ENCODE measurements around the gene CCDC15. TPM values are rescaled to one million over a fixed set of nuclear protein-coding genes. Genes with fewer than 3 reads are reported as not detected.
A peak's percentile ranks its signal among the peaks of the same experiment; 100 is the strongest.

The CCDC15 gene
- total and polyA plus RNA-seq, 7 experiments from 2014 or later = 1.5 to 4.7 (median 2.5) TPM

DNA sequence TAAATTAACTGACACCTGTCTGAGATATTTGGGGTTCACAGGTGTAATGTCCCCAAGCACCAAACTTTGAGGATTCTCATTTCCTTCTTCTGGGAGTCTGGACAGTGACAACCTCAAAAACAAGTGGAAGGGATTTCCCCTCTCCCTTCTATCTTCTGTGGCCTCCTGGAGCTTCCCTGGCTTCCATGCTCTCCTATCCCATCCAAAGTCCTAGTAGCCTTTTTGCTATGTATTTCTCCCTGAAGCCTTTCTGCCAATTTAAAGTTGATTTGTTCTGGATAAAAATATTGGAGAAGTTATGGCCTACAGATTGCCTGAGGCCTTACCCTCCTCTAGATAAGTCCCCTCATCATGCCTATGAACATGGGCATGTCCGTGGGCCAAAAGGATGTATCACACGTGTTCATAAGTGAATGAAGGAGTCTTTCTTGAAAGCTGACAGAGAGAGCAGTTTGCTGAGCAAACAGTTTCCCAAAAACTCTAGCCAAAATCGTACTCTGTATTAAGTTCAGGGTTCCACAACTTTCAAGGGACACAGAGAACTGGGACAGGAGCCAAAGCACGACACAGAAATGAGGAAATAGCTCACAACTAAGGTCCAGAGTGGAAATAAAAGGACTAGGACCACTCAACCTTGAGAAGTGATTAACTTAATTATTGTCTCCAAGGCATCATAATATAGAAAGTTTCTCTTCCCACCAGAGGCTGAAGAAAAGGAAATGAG, 24.9 kb upstream of the CCDC15 start:
- H3K27ac Mint-ChIP-seq = no peak overlapping the region
- ATAC-seq (no peak), DNase-seq (no peak)
- Histone ChIP-seq H3K27me3 (ENCODE audit: control insufficient read depth in 2 of 2, insufficient read depth in 2 of 2, low read length in 2 of 2) (no peaks in the 10 kb centered on the region), H3K36me3 (ENCODE audit: control insufficient read depth in 2 of 3, insufficient read depth in 3 of 3, low read length in 3 of 3) (no peaks in the 10 kb centered on the region), H3K27ac (ENCODE audit: low read depth, low read length) (no peak overlapping the region), H3K4me3 (ENCODE audit: low read length) (no peak overlapping the region), H3K4me1 (ENCODE audit: control insufficient read depth in 2 of 2, insufficient read depth in 2 of 2, low read length in 2 of 2) (peaks cover 0 to 5% of the 10 kb centered on the region in 2 donors), H3K9me3 (ENCODE audit: control insufficient read depth in 2 of 3, low read length in 3 of 3) (no peaks in the 10 kb centered on the region)
- ChIA-PET CTCF (no interaction called here), POLR2A (interaction anchor here (1.5 to 2.3 kb wide), 3 partner anchors 14 to 21 kb away, joined by 4 to 6 read pairs (median 4); no protein-coding TSS in a partner anchor)
- H3K36me3 Mint-ChIP-seq = no peaks in the 10 kb centered on the region
- intact Hi-C loops (cut with micrococcal nuclease) = no loop called here
- H3K27me3 Mint-ChIP-seq = no peaks in the 10 kb centered on the region
- peaks cover 4 to 27% (median 19%) of the 10 kb centered on the region in 7 donors for H3K4me1 Mint-ChIP-seq
- H3K9me3 Mint-ChIP-seq = no peaks in the 10 kb centered on the region
- H3K4me3 Mint-ChIP-seq = no peak overlapping the region

DNA sequence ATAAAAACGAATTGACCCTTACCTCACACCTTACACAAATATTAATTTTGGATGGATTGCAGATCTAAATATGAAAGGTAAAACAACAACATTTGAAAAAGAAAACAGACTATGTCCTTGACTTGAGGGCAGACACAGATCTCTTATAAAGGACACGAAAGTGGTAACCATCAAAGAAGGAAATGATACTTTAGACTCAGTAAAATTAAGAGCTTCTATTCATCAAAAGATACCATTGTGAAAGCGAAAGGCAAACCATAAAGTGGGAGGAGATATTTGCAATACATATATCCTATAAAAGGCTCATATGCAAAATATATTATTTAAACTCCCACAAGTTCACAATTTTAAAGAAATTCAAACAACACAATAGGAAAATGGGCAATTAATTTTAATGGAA, 23.2 kb upstream of the CCDC15 start:
- peak; percentile 31 for ATAC-seq
- Histone ChIP-seq H3K36me3 (ENCODE audit: control insufficient read depth in 2 of 3, insufficient read depth in 3 of 3, low read length in 3 of 3) (no peaks in the 10 kb centered on the region), H3K27me3 (ENCODE audit: control insufficient read depth in 2 of 2, insufficient read depth in 2 of 2, low read length in 2 of 2) (no peaks in the 10 kb centered on the region), H3K4me1 (ENCODE audit: control insufficient read depth in 2 of 2, insufficient read depth in 2 of 2, low read length in 2 of 2) (peaks cover 0 to 5% of the 10 kb centered on the region in 2 donors), H3K27ac (ENCODE audit: low read depth, low read length) (no peak overlapping the region), H3K9me3 (ENCODE audit: control insufficient read depth in 2 of 3, low read length in 3 of 3) (no peaks in the 10 kb centered on the region), H3K4me3 (ENCODE audit: low read length) (no peak overlapping the region)
- intact Hi-C loops (cut with micrococcal nuclease) = no loop called here
- peak overlapping the region in 1 of 10 donors; percentile 19 for H3K4me3 Mint-ChIP-seq
- peak in 1 of 9 donors; percentile 13 for DNase-seq
- H3K4me1 Mint-ChIP-seq = peaks cover 4 to 18% (median 13%) of the 10 kb centered on the region in 7 donors
- H3K27me3 Mint-ChIP-seq = peaks cover 0 to 2% (median 0%) of the 10 kb centered on the region in 5 donors
- H3K9me3 Mint-ChIP-seq = no peaks in the 10 kb centered on the region
- H3K36me3 Mint-ChIP-seq = no peaks in the 10 kb centered on the region
- POLR2A ChIA-PET = interaction anchor here (1.5 kb wide), 1 partner anchor 13 kb away, joined by 4 read pairs; no protein-coding TSS in a partner anchor
- CTCF ChIA-PET = no interaction called here
- peak overlapping the region; percentile 23 to 82 (median 76) for H3K27ac Mint-ChIP-seq

DNA sequence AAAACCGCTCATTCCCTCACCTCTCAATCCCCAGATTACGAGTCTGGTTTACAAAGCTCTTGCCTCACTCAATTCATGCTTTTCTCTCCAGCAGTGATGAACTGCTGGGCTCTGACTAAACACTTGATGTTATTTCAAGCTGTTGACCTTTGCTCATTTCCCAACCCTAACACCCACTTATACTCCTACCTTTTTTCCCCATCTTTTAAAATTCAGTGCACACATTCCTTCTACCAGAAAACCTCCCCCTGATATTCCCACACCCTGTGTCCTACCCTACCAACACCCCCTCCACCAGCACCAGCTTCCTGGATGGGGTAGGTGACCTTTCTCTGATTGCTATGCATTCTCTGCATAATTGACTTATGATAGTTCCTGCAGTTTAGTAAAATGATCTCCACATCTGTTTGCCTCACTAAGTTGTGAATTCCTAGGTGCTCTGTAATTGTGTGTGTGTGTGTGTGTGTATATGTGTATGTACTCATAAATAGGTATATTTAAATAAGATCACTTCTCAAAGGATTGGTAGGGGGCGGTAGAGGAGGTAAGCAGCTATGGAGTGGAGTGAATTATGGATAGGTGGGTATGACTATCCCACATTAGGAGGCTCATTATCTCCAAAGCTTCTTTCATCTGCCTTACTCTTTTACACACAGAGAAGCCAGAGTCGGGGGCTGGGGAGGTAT, 19.0 kb upstream of the CCDC15 start:
- no peaks in the 10 kb centered on the region for H3K27me3 ChIP-seq (ENCODE audit: control insufficient read depth in 2 of 2, insufficient read depth in 2 of 2, low read length in 2 of 2)
- Mint-ChIP-seq H3K9me3 (no peaks in the 10 kb centered on the region), H3K4me3 (no peak overlapping the region), H3K27ac (no peak overlapping the region), H3K4me1 (peaks cover 4 to 14% (median 11%) of the 10 kb centered on the region in 7 donors), H3K36me3 (no peaks in the 10 kb centered on the region), H3K27me3 (peaks cover 0 to 13% (median 0%) of the 10 kb centered on the region in 5 donors)
- ATAC-seq = no peak
- intact Hi-C loops (cut with micrococcal nuclease) = no loop called here
- no peaks in the 10 kb centered on the region for H3K36me3 ChIP-seq (ENCODE audit: control insufficient read depth in 2 of 3, insufficient read depth in 3 of 3, low read length in 3 of 3)
- ChIA-PET POLR2A (interaction anchor here (1.3 to 2.1 kb wide), 3 partner anchors 9 to 18 kb away, joined by 5 to 9 read pairs (median 6); partner anchors contain the start of gene CCDC15), CTCF (interaction anchor here (1.4 kb wide), 1 partner anchor 9 kb away, joined by 4 read pairs; no protein-coding TSS in a partner anchor)
- peaks cover 0 to 5% of the 10 kb centered on the region in 2 donors for H3K4me1 ChIP-seq (ENCODE audit: control insufficient read depth in 2 of 2, insufficient read depth in 2 of 2, low read length in 2 of 2)
- H3K4me3 ChIP-seq (ENCODE audit: low read length) = no peak overlapping the region
- no peak for DNase-seq
- no peak overlapping the region for H3K27ac ChIP-seq (ENCODE audit: low read depth, low read length)
- H3K9me3 ChIP-seq (ENCODE audit: control insufficient read depth in 2 of 3, low read length in 3 of 3) = no peaks in the 10 kb centered on the region

DNA sequence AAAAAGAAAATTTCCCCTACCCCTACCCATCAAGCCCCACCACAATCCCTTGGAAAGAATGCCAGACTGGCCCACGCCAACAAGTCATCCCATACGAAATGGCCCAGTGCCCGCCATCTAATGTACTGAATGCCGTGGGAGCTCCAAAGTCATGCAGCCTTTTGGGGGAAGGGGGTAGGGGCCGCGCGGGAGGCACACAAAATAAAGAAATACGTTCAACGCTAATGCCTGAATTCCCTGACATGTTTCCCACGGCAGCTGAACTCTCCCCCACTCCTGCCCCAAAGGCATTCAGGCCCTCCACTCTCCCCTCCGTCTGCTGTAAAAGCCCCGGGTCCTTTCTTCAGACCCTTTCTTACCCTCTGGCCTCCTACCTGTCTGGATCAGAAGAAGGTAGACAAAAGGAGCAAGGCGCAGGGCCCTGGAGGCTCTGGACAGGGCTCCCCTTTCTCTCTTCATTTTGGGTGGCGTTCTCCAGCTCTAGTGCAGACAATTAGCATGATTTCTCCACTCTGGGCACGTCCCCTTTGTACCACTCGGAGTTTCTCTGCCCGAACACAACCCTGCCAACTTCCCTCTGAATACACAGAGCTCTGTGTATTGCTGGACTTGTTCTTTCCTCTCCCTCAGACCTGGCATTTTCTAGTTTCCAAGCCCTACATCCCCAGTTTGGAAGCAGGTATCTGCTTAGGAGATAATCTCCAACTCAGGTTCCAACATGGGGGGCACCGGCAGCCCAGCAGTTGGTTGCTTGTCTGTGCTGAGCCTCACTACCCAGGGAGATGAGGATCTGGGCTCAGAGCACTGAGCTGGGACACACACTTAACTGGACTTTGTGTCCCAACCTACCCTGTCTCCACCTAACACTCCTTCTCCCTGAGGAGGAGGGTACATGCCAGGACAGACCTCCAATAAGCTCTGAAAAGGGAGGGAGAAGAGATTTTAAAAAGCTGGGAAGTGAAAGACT, 18.2 kb upstream of the CCDC15 start, which contains the start of gene HEPACAM:
Gene HEPACAM, minus strand, starts transcription at position 500 of the 967 bp plus-strand sequence. Its CDS starts 41 bp downstream, at position 459.
- peaks cover under 1 to 8% (median 5%) of the 10 kb centered on the region in 7 donors for H3K4me1 Mint-ChIP-seq
- peaks cover 0 to 13% (median 0%) of the 10 kb centered on the region in 5 donors for H3K27me3 Mint-ChIP-seq
- intact Hi-C loops (cut with micrococcal nuclease) = no loop called here
- Histone ChIP-seq H3K36me3 (ENCODE audit: control insufficient read depth in 2 of 3, insufficient read depth in 3 of 3, low read length in 3 of 3) (no peaks in the 10 kb centered on the region), H3K4me3 (ENCODE audit: low read length) (no peak within 1 kb of the TSS), H3K27ac (ENCODE audit: low read depth, low read length) (no peak within 1 kb of the TSS), H3K9me3 (ENCODE audit: control insufficient read depth in 2 of 3, low read length in 3 of 3) (no peaks in the 10 kb centered on the region), H3K27me3 (ENCODE audit: control insufficient read depth in 2 of 2, insufficient read depth in 2 of 2, low read length in 2 of 2) (no peaks in the 10 kb centered on the region), H3K4me1 (ENCODE audit: control insufficient read depth in 2 of 2, insufficient read depth in 2 of 2, low read length in 2 of 2) (peaks cover 0 to 2% of the 10 kb centered on the region in 2 donors)
- no peak within 1 kb of the TSS for H3K27ac Mint-ChIP-seq
- H3K36me3 Mint-ChIP-seq = no peaks in the 10 kb centered on the region
- H3K4me3 Mint-ChIP-seq = no peak within 1 kb of the TSS
- CTCF ChIA-PET = interaction anchor here (0.8 to 1.4 kb wide), 2 partner anchors 8 to 16 kb away, joined by 3 to 4 read pairs; no protein-coding TSS in a partner anchor
- DNase-seq = no peak
- POLR2A ChIA-PET = interaction anchor here (1.4 to 2.1 kb wide), 2 partner anchors 13 to 18 kb away, joined by 6 to 9 read pairs; partner anchors contain the start of gene CCDC15
- no peaks in the 10 kb centered on the region for H3K9me3 Mint-ChIP-seq
- no peak for ATAC-seq

DNA sequence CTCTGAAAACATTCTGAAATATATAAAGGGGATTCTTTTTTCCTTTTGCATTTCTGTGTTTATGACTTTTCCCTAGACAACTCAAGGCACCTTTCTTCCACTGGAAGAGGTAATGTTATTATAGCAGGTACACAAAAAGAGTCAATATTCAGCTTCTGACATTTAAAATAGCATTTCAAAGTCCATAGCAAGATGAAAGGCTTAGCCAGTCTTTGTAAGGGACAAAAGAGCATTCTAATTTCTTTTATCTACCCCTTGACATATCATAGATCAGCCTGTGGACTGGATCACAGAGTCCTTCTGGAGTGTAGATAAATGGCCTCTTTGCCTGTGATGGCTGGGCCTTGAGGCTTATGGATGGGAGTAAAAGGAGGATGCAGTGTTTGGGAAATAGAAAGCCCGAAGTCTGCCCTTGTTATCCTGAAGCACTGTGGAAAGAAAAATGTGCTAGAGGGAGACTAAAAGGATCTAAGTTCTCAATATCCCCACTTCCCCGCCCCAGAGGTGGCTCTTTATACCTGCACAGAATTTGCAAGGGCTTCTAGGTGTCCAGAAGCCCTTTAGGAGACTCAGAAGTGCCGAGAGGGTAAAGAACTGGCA, 16.6 kb upstream of the CCDC15 start:
- POLR2A ChIA-PET = interaction anchor here (1.5 kb wide), 1 partner anchor 16 kb away, joined by 4 read pairs; the partner anchor contains the start of gene CCDC15
- peaks cover 0 to under 1% of the 10 kb centered on the region in 2 donors for H3K4me1 ChIP-seq (ENCODE audit: control insufficient read depth in 2 of 2, insufficient read depth in 2 of 2, low read length in 2 of 2)
- H3K4me3 ChIP-seq (ENCODE audit: low read length) = no peak overlapping the region
- no peaks in the 10 kb centered on the region for H3K36me3 ChIP-seq (ENCODE audit: control insufficient read depth in 2 of 3, insufficient read depth in 3 of 3, low read length in 3 of 3)
- no peaks in the 10 kb centered on the region for H3K9me3 Mint-ChIP-seq
- CTCF ChIA-PET = no interaction called here
- intact Hi-C loops (cut with micrococcal nuclease) = no loop called here
- peaks cover 0 to 13% (median 0%) of the 10 kb centered on the region in 5 donors for H3K27me3 Mint-ChIP-seq
- no peak overlapping the region for H3K27ac ChIP-seq (ENCODE audit: low read depth, low read length)
- H3K36me3 Mint-ChIP-seq = no peaks in the 10 kb centered on the region
- ATAC-seq = no peak
- H3K27me3 ChIP-seq (ENCODE audit: control insufficient read depth in 2 of 2, insufficient read depth in 2 of 2, low read length in 2 of 2) = no peaks in the 10 kb centered on the region
- H3K27ac Mint-ChIP-seq = no peak overlapping the region
- no peak for DNase-seq
- peaks cover 0 to 11% (median 2%) of the 10 kb centered on the region in 7 donors for H3K4me1 Mint-ChIP-seq
- H3K9me3 ChIP-seq (ENCODE audit: control insufficient read depth in 2 of 3, low read length in 3 of 3) = no peaks in the 10 kb centered on the region
- H3K4me3 Mint-ChIP-seq = no peak overlapping the region

Measured in naive thymus-derived CD4-positive, alpha-beta T cell (primary cell).